HEK293 (cell line): Measurements from ENCODE around the gene NSD1.
A peak's percentile ranks its signal among the peaks of the same experiment; 100 is the strongest.

ENCODE experiments used
- CTCF ChIA-PET: fragments of 350-600 bp; formaldehyde crosslinking; extraction: SDS; loops from one replicate; lab custom pipeline; 2021; ENCODE audit warnings: antibody characterized with exemption; lab: Yijun Ruan, JAX
- POLR2A ChIA-PET: fragments of 300-600 bp; formaldehyde crosslinking; extraction: SDS; loops from one replicate; lab custom pipeline; 2020; ENCODE audit warnings: antibody characterized with exemption, inconsistent platforms; lab: Yijun Ruan, JAX
- H3K27ac ChIP-seq: fragments of 200-500 bp; sonication (Bioruptor generic); 2 replicates; pipeline ENCODE4 v1.5.1; 2014; ENCODE audit warnings: low read depth, low read length, control low read depth, inconsistent platforms; ENCODE audit errors: extremely low read depth
- H3K36me3 ChIP-seq, 2 experiments: fragments of 200-500 bp in 1 of 2; sonication (Bioruptor generic) in 1 of 2; 1 replicate in 1 of 2; 2 replicates in 1 of 2; pipeline ENCODE4 v1.5.1; 2014 to 2017; ENCODE audit warnings: inconsistent platforms in 2 of 2, low read length in 2 of 2; ENCODE audit not compliant: control insufficient read depth in 2 of 2, insufficient read depth in 1 of 2
- H3K4me1 ChIP-seq: fragments of 200-500 bp; sonication (Bioruptor generic); 2 replicates; pipeline ENCODE4 v1.5.1; 2014; ENCODE audit warnings: mild to moderate bottlenecking, low read length, inconsistent platforms; ENCODE audit not compliant: control insufficient read depth, insufficient read depth
- H3K4me3 ChIP-seq: 2 replicates; pipeline ENCODE4 v1.5.1; 2011; ENCODE audit warnings: low read depth, mild to moderate bottlenecking, control low read depth, low read length, moderate library complexity
- H3K9me3 ChIP-seq: fragments of 200-500 bp; sonication (Bioruptor generic); 2 replicates; pipeline ENCODE4 v1.5.1; 2014; ENCODE audit warnings: low read depth, low read length, inconsistent platforms; ENCODE audit not compliant: control insufficient read depth, insufficient read depth
- BCL11B ChIP-seq: fragments of 450-650 bp; formaldehyde crosslinking; IDR thresholded peaks from 2 replicates; pipeline ENCODE4 v1.5.1; 2016; ENCODE audit warnings: low read depth, missing biosample characterization, missing genetic modification characterization
- EGR2 ChIP-seq: fragments of 450-650 bp; formaldehyde crosslinking; IDR thresholded peaks from 2 replicates; pipeline ENCODE4 v1.5.1; 2016; ENCODE audit warnings: low read depth, missing biosample characterization, missing genetic modification characterization
- GLI4 ChIP-seq: fragments of 450-650 bp; formaldehyde crosslinking; IDR thresholded peaks from 2 replicates; pipeline ENCODE4 v1.5.1; 2016; ENCODE audit warnings: missing biosample characterization, missing genetic modification characterization
- HOXA7 ChIP-seq: sonication (generic); formaldehyde crosslinking; IDR thresholded peaks from 2 replicates; pipeline ENCODE4 v1.8.1; 2022; ENCODE audit warnings: missing genetic modification reagents, borderline replicate concordance
- KLF8 ChIP-seq: fragments of 450-650 bp; formaldehyde crosslinking; IDR thresholded peaks from 2 replicates; pipeline ENCODE4 v1.5.1; 2016; ENCODE audit warnings: missing biosample characterization, missing genetic modification characterization
- REPIN1 ChIP-seq: fragments of 450-650 bp; formaldehyde crosslinking; IDR thresholded peaks from 2 replicates; pipeline ENCODE4 v1.5.1; 2017; ENCODE audit warnings: missing biosample characterization, missing genetic modification characterization, low read depth
- SCRT1 ChIP-seq: fragments of 450-650 bp; formaldehyde crosslinking; IDR thresholded peaks from 2 replicates; pipeline ENCODE4 v1.5.1; 2016; ENCODE audit warnings: missing biosample characterization, missing genetic modification characterization, borderline replicate concordance
- SCRT2 ChIP-seq: fragments of 450-650 bp; formaldehyde crosslinking; IDR thresholded peaks from 2 replicates; pipeline ENCODE4 v1.5.1; 2016; ENCODE audit warnings: missing biosample characterization, missing genetic modification characterization
- SP3 ChIP-seq: fragments of 450-650 bp; formaldehyde crosslinking; IDR thresholded peaks from 2 replicates; pipeline ENCODE4 v1.5.1; 2016; ENCODE audit warnings: missing biosample characterization, missing genetic modification characterization
- SP7 ChIP-seq: fragments of 450-650 bp; formaldehyde crosslinking; IDR thresholded peaks from 2 replicates; pipeline ENCODE4 v1.5.1; 2016; ENCODE audit warnings: missing biosample characterization, missing genetic modification characterization
- TCF7L2 ChIP-seq: IDR thresholded peaks from 2 replicates; pipeline ENCODE4 v1.6.1; 2011; ENCODE audit warnings: low read depth, mild to moderate bottlenecking, inconsistent platforms, low read length, moderate library complexity, borderline replicate concordance
- ZBTB17 ChIP-seq: fragments of 450-650 bp; formaldehyde crosslinking; IDR thresholded peaks from 2 replicates; pipeline ENCODE4 v1.5.1; 2016; ENCODE audit warnings: missing biosample characterization, missing genetic modification characterization
- ZEB2 ChIP-seq: fragments of 450-650 bp; formaldehyde crosslinking; IDR thresholded peaks from 2 replicates; pipeline ENCODE4 v1.5.1; 2016; ENCODE audit warnings: missing biosample characterization, missing genetic modification characterization
- ZFHX2 ChIP-seq: fragments of 450-650 bp; formaldehyde crosslinking; conservative IDR thresholded peaks from 2 replicates; pipeline ENCODE4 v1.5.1; 2016; ENCODE audit warnings: missing biosample characterization, missing genetic modification characterization
- ZFP37 ChIP-seq: fragments of 450-650 bp; formaldehyde crosslinking; IDR thresholded peaks from 2 replicates; pipeline ENCODE4 v1.5.1; 2016; ENCODE audit warnings: missing biosample characterization, missing genetic modification characterization
- ZFP41 ChIP-seq: fragments of 450-650 bp; formaldehyde crosslinking; IDR thresholded peaks from 2 replicates; pipeline ENCODE4 v1.5.1; 2016; ENCODE audit warnings: missing biosample characterization, missing genetic modification characterization, borderline replicate concordance
- ZNF132 ChIP-seq: fragments of 450-650 bp; formaldehyde crosslinking; IDR thresholded peaks from 2 replicates; pipeline ENCODE4 v1.5.1; 2017; ENCODE audit warnings: missing biosample characterization, missing genetic modification characterization, borderline replicate concordance
- ZNF169 ChIP-seq: fragments of 450-650 bp; formaldehyde crosslinking; IDR thresholded peaks from 2 replicates; pipeline ENCODE4 v1.5.1; 2016; ENCODE audit warnings: missing biosample characterization, missing genetic modification characterization
- ZNF2 ChIP-seq: fragments of 450-650 bp; formaldehyde crosslinking; IDR thresholded peaks from 2 replicates; pipeline ENCODE4 v1.5.1; 2016; ENCODE audit warnings: missing biosample characterization, missing genetic modification characterization
- ZNF214 ChIP-seq: fragments of 450-650 bp; formaldehyde crosslinking; IDR thresholded peaks from 2 replicates; pipeline ENCODE4 v1.5.1; 2017; ENCODE audit warnings: missing biosample characterization, mild to moderate bottlenecking, missing genetic modification characterization, borderline replicate concordance
- ZNF335 ChIP-seq: fragments of 450-650 bp; formaldehyde crosslinking; conservative IDR thresholded peaks from 2 replicates; pipeline ENCODE4 v1.5.1; 2016; ENCODE audit warnings: missing biosample characterization, missing genetic modification characterization
- ZNF341 ChIP-seq: fragments of 450-650 bp; formaldehyde crosslinking; IDR thresholded peaks from 2 replicates; pipeline ENCODE4; 2016; ENCODE audit warnings: low read depth, missing biosample characterization, missing genetic modification characterization
- ZNF366 ChIP-seq: fragments of 450-650 bp; formaldehyde crosslinking; conservative IDR thresholded peaks from 2 replicates; pipeline ENCODE4 v1.5.1; 2016; ENCODE audit warnings: missing biosample characterization, missing genetic modification characterization
- ZNF391 ChIP-seq: fragments of 450-650 bp; formaldehyde crosslinking; IDR thresholded peaks from 2 replicates; pipeline ENCODE4 v1.5.1; 2016; ENCODE audit warnings: low read depth, missing biosample characterization, missing genetic modification characterization, borderline replicate concordance
- ZNF629 ChIP-seq: fragments of 450-650 bp; formaldehyde crosslinking; IDR thresholded peaks from 2 replicates; pipeline ENCODE4 v1.5.1; 2017; ENCODE audit warnings: missing biosample characterization, missing genetic modification characterization
- ZNF654 ChIP-seq: fragments of 450-650 bp; formaldehyde crosslinking; IDR thresholded peaks from 2 replicates; pipeline ENCODE4 v1.5.1; 2016; ENCODE audit warnings: low read depth, missing biosample characterization, missing genetic modification characterization
- ZNF658 ChIP-seq: fragments of 450-650 bp; formaldehyde crosslinking; IDR thresholded peaks from 2 replicates; pipeline ENCODE4; 2016; ENCODE audit warnings: missing biosample characterization, missing genetic modification characterization
- ZNF707 ChIP-seq: fragments of 450-650 bp; formaldehyde crosslinking; IDR thresholded peaks from 2 replicates; pipeline ENCODE4 v1.5.1; 2016; ENCODE audit warnings: missing biosample characterization, missing genetic modification characterization
- ZNF837 ChIP-seq: fragments of 450-650 bp; formaldehyde crosslinking; IDR thresholded peaks from 2 replicates; pipeline ENCODE4 v1.5.1; 2016; ENCODE audit warnings: missing biosample characterization, missing genetic modification characterization
- TF ChIP-seq, protein P1 (sequence below): fragments of 450-650 bp; formaldehyde crosslinking; IDR thresholded peaks from 2 replicates; pipeline ENCODE4 v1.5.1; 2016; ENCODE audit warnings: missing biosample characterization, missing genetic modification characterization
- TF ChIP-seq, protein P2 (sequence below): fragments of 450-650 bp; formaldehyde crosslinking; IDR thresholded peaks from 2 replicates; pipeline ENCODE4 v1.5.1; 2016; ENCODE audit warnings: missing biosample characterization, missing genetic modification characterization

The NSD1 gene

DNA sequence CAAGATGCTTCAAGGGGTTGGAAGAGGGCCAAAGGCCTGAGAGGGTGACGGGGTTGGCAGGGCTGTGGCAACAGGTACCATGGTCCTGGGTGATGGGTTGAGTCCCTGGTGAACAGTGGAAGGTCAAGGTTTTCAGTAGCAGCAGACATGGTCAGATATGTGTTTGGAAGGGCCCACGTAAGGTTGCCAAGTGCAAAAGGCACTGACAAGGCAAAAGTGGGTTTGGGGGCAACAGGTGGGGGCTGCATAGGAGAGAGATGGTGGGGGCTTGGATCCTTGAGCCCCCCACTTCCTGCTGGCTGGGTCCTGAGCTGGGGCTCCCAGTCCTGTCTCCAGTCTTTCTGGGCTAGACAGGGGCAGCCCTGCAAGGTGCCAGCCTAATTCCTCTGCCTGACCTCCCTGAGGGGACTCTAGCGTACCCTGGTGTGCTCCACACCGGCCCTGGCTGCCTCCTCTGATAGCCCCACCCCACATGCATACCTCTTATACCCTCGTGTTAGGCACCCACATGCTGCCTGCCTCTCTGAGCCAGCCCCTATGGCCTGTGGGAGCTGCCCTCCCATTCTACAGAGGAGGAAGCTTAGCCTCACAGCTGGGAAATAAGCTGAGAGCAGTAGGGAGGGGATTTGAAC is 20.9 kb upstream of the NSD1 start (continued):
- TF ChIP-seq ZNF837 (tag by site-specific recombination) (no peak), BCL11B (tag by site-specific recombination) (no peak), KLF8 (tag by site-specific recombination) (no peak), HOXA7 (CRISPR knock-in tag) (no peak), ZNF132 (tag by site-specific recombination) (no peak), ZNF214 (tag by site-specific recombination) (no peak), SCRT2 (tag by site-specific recombination) (peak; percentile 99), SCRT1 (tag by site-specific recombination) (peak; percentile 98), ZFP41 (tag by site-specific recombination) (no peak)

DNA sequence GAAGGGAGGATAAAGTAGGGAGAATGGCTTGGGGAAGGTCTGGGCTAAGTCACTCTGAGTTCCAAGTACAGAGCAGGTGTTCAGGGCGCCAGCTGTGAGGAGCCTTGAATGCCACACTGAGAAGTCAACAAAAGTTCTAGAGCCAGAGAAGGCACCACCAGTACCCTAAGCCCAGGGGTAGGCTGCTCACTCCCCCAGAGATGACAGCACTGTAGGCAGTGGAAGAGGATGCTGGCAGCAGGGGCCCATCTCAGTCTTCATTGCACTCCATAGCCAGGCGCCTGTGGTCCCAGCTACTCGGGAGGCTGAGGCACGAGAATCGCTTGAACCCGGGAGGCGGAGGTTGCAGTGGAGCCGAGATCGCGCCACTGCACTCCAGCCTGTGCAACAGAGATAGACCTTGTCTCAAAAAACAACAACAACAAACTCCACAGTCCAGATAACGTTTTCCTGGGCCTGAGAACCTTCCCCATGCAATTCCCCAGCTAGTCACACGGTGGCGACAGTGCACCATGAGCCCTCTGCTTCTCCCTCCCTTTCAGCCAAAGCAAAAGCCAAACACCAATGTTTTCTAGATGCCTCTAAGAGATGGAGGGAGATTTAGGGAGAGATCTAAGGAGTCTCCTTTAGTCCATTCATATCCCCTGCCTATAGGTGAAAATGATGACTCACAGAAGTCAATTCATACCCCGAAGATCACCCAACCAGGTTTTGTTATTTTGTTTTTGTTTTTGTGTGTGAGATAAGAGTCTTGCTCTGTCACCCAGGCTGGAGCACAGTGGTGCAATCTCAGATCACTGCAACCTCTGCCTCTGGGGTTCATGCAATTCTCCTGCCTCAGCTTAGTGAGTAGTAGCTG is 19.8 kb upstream of the NSD1 start:
- CTCF ChIA-PET: interaction anchor here (0.5 to 9.3 kb wide), 46 partner anchors 8 to 1042 kb away, joined by 3 to 151 read pairs (median 5); partner anchors contain the start of genes MXD3 and PDLIM7
- H3K4me1 ChIP-seq: no peaks in the 10 kb centered on the region
- no peak overlapping the region for H3K27ac ChIP-seq
- no peaks in the 10 kb centered on the region for H3K36me3 ChIP-seq
- no peaks in the 10 kb centered on the region for H3K9me3 ChIP-seq
- POLR2A ChIA-PET: interaction anchor here (1.0 kb wide), 2 partner anchors 20 to 28 kb away, joined by 3 read pairs; partner anchors contain the start of gene NSD1
- H3K4me3 ChIP-seq: no peak overlapping the region
- TF ChIP-seq, protein P1, sequence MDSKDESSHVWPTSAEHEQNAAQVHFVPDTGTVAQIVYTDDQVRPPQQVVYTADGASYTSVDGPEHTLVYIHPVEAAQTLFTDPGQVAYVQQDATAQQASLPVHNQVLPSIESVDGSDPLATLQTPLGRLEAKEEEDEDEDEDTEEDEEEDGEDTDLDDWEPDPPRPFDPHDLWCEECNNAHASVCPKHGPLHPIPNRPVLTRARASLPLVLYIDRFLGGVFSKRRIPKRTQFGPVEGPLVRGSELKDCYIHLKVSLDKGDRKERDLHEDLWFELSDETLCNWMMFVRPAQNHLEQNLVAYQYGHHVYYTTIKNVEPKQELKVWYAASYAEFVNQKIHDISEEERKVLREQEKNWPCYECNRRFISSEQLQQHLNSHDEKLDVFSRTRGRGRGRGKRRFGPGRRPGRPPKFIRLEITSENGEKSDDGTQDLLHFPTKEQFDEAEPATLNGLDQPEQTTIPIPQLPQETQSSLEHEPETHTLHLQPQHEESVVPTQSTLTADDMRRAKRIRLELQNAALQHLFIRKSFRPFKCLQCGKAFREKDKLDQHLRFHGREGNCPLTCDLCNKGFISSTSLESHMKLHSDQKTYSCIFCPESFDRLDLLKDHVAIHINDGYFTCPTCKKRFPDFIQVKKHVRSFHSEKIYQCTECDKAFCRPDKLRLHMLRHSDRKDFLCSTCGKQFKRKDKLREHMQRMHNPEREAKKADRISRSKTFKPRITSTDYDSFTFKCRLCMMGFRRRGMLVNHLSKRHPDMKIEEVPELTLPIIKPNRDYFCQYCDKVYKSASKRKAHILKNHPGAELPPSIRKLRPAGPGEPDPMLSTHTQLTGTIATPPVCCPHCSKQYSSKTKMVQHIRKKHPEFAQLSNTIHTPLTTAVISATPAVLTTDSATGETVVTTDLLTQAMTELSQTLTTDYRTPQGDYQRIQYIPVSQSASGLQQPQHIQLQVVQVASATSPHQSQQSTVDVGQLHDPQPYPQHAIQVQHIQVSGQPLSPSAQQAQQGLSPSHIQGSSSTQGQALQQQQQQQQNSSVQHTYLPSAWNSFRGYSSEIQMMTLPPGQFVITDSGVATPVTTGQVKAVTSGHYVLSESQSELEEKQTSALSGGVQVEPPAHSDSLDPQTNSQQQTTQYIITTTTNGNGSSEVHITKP: peak; percentile 93
- TF ChIP-seq SCRT2 (tag by site-specific recombination) (no peak), ZNF658 (tag by site-specific recombination) (no peak), REPIN1 (tag by site-specific recombination) (0 out of 2 replicates have a peak, but pooled peaks have one; percentile 24), ZNF169 (tag by site-specific recombination) (no peak), ZNF391 (tag by site-specific recombination) (peak; percentile 62; the same call in 1 of the 2 replicates), ZFHX2 (tag by site-specific recombination) (no peak), ZNF629 (0 out of 2 replicates have a peak, but pooled peaks have one; percentile 19), ZNF341 (no peak), ZFP37 (tag by site-specific recombination) (0 out of 2 replicates have a peak, but pooled peaks have one; percentile 65), ZBTB17 (peak; percentile 54), EGR2 (tag by site-specific recombination) (no peak), ZNF707 (tag by site-specific recombination) (no peak), SP3 (tag by site-specific recombination) (no peak), SP7 (tag by site-specific recombination) (peak; percentile 48; the same call in 1 of the 2 replicates), ZNF366 (tag by site-specific recombination) (peak; percentile 75), ZEB2 (tag by site-specific recombination) (peak; percentile 29; the same call in 1 of the 2 replicates), ZNF2 (tag by site-specific recombination) (peak; percentile 66; the same call in 1 of the 2 replicates), ZNF335 (tag by site-specific recombination) (peak; percentile 20; the same call in 1 of the 2 replicates), GLI4 (0 out of 2 replicates have a peak, but pooled peaks have one; percentile 11), ZNF654 (tag by site-specific recombination) (peak; percentile 99), TCF7L2 (no peak), ZNF837 (tag by site-specific recombination) (no peak)
- TF ChIP-seq, protein P2, sequence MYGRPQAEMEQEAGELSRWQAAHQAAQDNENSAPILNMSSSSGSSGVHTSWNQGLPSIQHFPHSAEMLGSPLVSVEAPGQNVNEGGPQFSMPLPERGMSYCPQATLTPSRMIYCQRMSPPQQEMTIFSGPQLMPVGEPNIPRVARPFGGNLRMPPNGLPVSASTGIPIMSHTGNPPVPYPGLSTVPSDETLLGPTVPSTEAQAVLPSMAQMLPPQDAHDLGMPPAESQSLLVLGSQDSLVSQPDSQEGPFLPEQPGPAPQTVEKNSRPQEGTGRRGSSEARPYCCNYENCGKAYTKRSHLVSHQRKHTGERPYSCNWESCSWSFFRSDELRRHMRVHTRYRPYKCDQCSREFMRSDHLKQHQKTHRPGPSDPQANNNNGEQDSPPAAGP: 0 out of 2 replicates have a peak, but pooled peaks have one; percentile 63
